ENCODE results near the gene PTER. TPM values are rescaled to one million over a fixed set of nuclear protein-coding genes. Genes with fewer than 3 reads are reported as not detected.

Gene PTER
- total and polyA plus RNA-seq, 5 experiments from 2014 or later, result 12.9 to 21.1 (median 15.0) TPM

DNA sequence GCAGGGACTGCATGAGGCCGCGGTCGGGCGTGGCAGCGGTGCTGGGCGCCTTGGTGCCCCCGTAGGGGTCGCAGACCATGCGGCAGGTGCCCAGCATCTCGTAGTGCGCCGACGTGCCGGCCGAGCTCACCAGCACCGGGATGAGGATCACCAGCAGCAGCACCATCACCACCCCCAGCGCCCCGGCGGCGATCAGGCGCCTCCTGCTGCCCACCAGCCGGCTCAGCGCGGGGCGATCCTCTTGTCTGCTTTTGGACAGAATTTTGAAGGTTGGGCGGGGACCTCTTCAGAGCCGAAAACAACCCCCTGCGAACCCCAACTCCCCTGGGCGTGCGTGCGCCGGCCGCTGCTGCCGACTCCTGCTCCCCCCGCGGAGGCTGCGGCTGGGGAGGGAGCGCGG, 84.1 kb downstream of the PTER start:
- H3K9me3 Mint-ChIP-seq, result peaks cover 0 to 4% (median 0%) of the 10 kb centered on the region in 9 donors
- H3K4me3 Mint-ChIP-seq, result peak overlapping the region in 5 of 10 donors; percentile 19 to 88 (median 34)
- H3K27me3 Mint-ChIP-seq, result peaks cover 28 to 45% (median 40%) of the 10 kb centered on the region in 5 donors
- H3K27ac Mint-ChIP-seq, result no peak overlapping the region
- H3K36me3 Mint-ChIP-seq, result peaks cover 2 to 7% (median 6%) of the 10 kb centered on the region in 3 donors
- POLR2A ChIA-PET, result interaction anchor here (0.6 kb wide), 1 partner anchor 12 kb away, joined by 5 read pairs; no protein-coding TSS in a partner anchor
- H3K4me1 Mint-ChIP-seq, result peaks cover 5 to 18% (median 11%) of the 10 kb centered on the region in 4 donors
- ATAC-seq (peak; percentile 29 to 49), DNase-seq (peak in 1 of 10 donors; percentile 16)

DNA sequence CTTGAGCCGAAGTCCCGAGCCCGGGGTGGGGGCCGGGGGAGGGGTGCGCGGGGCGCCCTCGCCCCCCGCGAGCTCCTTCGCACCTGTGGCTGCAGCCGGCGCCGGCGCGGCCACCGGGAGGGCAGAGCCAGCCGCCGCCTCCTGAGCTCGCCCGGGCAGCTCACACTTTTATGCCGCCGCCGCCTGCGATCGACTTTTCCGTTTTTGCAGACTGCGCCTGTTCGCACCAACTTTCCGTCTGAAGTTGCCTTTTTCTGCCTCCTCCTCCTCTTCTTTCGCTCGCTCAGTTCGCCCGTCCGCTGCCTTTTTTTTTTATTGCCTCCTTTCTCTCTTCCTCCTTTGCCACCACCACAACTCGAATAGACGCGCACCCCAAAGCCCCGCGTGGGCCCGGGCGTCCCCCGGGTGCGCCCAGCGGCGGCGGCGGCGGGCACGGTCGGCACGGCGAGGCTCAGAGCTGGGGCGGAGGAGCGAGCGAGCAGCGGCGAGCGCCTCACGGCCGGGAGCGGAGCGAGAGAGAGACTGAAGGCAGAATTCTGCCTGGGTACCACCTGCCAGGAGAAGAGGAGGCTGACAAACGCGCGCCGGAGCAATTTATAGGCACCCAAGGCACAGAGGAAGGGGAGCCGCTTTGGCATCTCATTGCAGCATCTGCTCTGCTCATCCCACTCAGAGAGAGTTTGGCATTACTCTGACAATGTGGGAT, 84.7 kb downstream of the PTER start, which contains the start of gene C1QL3:
TSS of gene C1QL3 (minus strand) at position 569 of the 706 bp plus-strand sequence. CDS start 814 bp downstream, outside the sequence.
- Mint-ChIP-seq H3K4me3 (peak within 1 kb of the TSS; percentile 64 to 96 (median 85)), H3K27me3 (peaks cover 28 to 45% (median 41%) of the 10 kb centered on the region in 5 donors), H3K27ac (peak within 1 kb of the TSS in 2 of 10 donors; percentile 29 to 63), H3K36me3 (peaks cover 2 to 7% (median 6%) of the 10 kb centered on the region in 3 donors), H3K9me3 (peaks cover 0 to 4% (median 0%) of the 10 kb centered on the region in 9 donors), H3K4me1 (peaks cover 5 to 18% (median 11%) of the 10 kb centered on the region in 4 donors)
- POLR2A ChIA-PET, result interaction anchor here (0.6 kb wide), 1 partner anchor 11 kb away, joined by 5 read pairs; no protein-coding TSS in a partner anchor
- ATAC-seq (peak; percentile 50 to 59), DNase-seq (peak in 2 of 10 donors; percentile 7 to 9)

DNA sequence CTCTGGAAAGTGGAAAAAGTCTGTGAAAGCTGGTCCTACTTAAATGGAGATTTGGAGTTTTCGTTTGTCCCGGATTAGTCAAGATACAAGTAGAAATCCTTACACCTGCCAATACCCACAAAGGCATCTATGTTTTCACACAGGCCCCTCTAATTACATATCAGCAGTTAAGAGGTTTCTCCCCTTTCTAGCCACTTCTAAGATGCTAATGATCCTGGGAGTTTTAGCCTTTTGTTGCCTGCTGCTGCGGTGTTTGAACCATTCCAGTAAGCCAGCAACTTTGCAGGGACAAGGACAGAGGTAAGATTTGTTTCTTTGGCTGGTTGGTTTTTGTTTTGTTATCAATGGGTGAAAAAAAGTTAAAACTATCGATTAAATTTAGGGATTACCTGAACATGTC, 90.6 kb downstream of the PTER start:
- POLR2A ChIA-PET, result no interaction called here
- Mint-ChIP-seq H3K36me3 (peaks cover 2 to 5% (median 3%) of the 10 kb centered on the region in 3 donors), H3K9me3 (peaks cover 0 to 3% (median 0%) of the 10 kb centered on the region in 9 donors), H3K4me3 (no peak overlapping the region), H3K27me3 (peaks cover 15 to 47% (median 39%) of the 10 kb centered on the region in 5 donors), H3K4me1 (peaks cover 0 to 1% (median 0%) of the 10 kb centered on the region in 4 donors), H3K27ac (no peak overlapping the region)
- no peak for DNase-seq
- no peak for ATAC-seq

DNA sequence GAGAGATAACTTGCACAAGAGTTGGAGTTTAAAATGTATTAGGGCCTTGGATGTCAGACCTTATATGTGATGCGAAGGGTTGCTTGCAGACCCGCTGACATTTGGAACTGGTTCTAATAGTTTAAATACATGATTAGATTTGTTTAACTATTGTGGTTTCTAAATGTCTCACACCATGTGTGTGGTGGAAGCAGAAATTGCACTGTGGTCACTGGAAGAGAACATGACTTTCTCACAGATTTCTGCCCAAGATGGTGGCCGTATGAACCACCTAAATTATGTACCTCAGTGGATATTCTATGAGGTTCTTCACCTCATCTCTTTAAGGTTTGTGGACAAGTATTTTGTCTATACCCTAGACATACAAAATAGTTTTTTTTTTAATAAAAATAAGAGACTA, 93.0 kb downstream of the PTER start:
- no peak for ATAC-seq
- Mint-ChIP-seq H3K27me3 (peaks cover 5 to 25% (median 20%) of the 10 kb centered on the region in 5 donors), H3K36me3 (peaks cover 0 to 2% (median 0%) of the 10 kb centered on the region in 3 donors), H3K4me3 (no peak overlapping the region), H3K9me3 (peaks cover 0 to 3% (median 0%) of the 10 kb centered on the region in 9 donors), H3K4me1 (no peaks in the 10 kb centered on the region), H3K27ac (no peak overlapping the region)
- POLR2A ChIA-PET, result no interaction called here
- no peak for DNase-seq

DNA sequence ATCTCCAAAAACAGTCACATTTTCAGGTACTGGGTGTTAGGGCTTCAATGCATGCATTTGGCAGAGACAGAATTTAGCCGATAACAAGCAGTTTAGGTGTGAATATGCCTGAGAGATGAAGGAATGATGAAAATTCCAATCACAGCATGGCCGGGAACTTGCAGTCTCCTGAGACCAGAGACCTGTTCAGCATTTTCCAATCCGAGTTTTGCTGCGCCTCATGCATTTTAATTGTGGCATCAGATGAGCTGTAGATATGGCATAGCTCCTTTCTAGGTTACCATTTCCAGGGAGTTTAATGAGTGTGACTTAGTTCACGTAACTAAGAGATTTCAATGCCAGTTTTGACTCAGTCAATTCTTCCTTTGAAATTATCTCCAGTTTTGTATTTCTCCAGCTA, 99.3 kb downstream of the PTER start:
- no peaks in the 10 kb centered on the region for H3K36me3 Mint-ChIP-seq
- H3K9me3 Mint-ChIP-seq, result peaks cover 0 to 5% (median 0%) of the 10 kb centered on the region in 9 donors
- H3K4me3 Mint-ChIP-seq, result no peak overlapping the region
- POLR2A ChIA-PET, result no interaction called here
- peaks cover 7 to 29% (median 14%) of the 10 kb centered on the region in 5 donors for H3K27me3 Mint-ChIP-seq
- no peaks in the 10 kb centered on the region for H3K4me1 Mint-ChIP-seq
- no peak for ATAC-seq
- DNase-seq, result no peak
- H3K27ac Mint-ChIP-seq, result no peak overlapping the region

DNA sequence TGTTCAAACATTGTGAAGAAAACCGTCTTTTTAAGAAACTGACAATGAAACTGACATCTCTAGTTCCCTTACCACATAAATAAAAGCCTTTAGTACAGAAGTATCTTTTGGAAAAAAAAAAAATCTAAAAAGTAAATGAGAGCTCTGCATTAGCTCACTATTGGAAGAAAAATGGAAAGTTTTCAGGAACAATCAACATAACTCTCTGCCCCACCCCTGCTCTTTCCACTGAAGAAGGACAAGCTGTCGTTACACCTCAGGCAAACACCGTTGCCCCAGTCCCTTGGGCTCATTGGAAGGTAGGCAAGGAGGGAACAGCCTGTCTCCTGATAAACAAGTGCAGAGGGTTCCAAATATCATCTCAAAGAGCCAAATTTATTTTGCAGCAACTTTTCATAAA, 107.3 kb downstream of the PTER start:
- Mint-ChIP-seq H3K36me3 (no peaks in the 10 kb centered on the region), H3K4me3 (no peak overlapping the region), H3K4me1 (peaks cover 0 to 6% (median 2%) of the 10 kb centered on the region in 4 donors), H3K27me3 (peaks cover 12 to 55% (median 29%) of the 10 kb centered on the region in 5 donors), H3K27ac (no peak overlapping the region), H3K9me3 (peaks cover 0 to 2% (median 0%) of the 10 kb centered on the region in 9 donors)
- ATAC-seq (no peak), DNase-seq (no peak)
- POLR2A ChIA-PET, result no interaction called here

DNA sequence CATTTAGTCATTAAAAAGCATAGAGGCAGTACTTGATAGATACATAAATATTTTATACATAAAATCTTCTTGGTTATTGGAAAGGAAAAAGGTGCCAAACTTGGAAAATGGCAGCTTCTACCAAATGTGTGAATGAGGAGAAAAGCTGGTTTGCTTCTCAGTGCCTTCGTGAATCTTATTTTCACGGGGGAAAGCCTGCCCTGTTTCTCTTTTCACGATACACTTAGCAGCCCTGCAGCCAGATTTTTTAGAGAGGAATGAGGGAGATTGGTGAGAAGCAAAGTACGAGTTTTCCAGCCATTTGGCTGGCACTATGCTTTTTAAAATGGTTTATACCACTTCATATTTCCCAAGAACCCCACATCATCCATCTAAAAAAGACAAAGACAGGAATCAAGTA, 107.8 kb downstream of the PTER start:
- POLR2A ChIA-PET, result no interaction called here

DNA sequence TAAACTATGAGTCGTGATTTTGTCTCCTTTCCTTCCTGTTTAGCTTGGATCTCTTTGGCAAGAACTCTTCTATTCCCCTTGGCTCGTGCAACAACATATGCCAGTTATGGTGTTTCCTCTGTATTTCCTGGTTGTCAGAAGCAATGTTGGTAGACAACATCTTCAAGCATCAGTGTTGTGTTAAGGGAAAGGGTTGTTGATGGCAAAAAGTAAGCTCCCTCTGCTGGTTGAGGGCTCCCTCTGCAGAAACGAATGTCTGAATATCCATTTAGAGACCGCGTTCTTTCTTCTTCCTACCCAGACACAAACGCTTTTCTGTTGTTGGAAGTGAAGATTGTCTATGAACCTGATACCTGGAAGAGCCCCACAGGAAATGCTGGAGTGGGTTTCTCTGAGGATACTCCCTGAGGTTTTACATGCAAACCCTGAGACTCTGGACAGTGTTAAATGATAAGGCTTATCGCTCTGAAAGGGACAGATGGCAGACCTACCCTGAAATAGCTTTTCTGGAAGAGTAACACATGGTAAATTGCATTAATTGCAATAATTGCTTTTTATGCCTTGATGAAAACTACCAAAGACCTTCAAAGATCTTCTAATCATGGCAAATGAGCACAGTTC, 108.4 kb downstream of the PTER start:
- peaks cover 8 to 50% (median 21%) of the 10 kb centered on the region in 5 donors for H3K27me3 Mint-ChIP-seq
- ATAC-seq, result no peak

More for the DNA sequence above, 107.8 kb downstream of the PTER start:
- Mint-ChIP-seq H3K4me1 (peaks cover 0 to 6% (median 2%) of the 10 kb centered on the region in 4 donors), H3K27me3 (peaks cover 10 to 55% (median 27%) of the 10 kb centered on the region in 5 donors), H3K27ac (no peak overlapping the region), H3K36me3 (no peaks in the 10 kb centered on the region), H3K9me3 (no peaks in the 10 kb centered on the region), H3K4me3 (no peak overlapping the region)
- no peak for ATAC-seq
- DNase-seq, result no peak

DNA sequence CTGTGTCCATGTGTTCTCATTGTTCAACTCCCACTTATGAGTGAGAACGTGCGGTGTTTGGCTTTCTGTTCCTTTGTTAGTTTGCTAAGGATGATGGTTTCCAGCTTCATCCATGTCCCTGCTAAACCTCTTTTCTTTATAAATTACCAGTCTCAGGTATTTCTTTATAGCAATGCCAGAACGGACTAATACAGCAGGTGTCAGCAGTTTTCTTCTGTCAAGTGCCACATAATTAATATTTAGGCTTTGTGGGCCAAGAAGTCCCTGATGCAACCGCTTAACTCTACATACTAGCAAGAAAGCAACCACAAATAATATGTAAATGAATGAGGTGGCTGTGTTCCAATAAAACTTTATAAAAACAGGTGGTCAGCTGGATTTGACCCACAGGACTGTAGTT, 111.2 kb downstream of the PTER start:
- Mint-ChIP-seq H3K9me3 (peaks cover 0 to 3% (median 0%) of the 10 kb centered on the region in 9 donors), H3K27ac (no peak overlapping the region), H3K36me3 (no peaks in the 10 kb centered on the region), H3K4me3 (no peak overlapping the region), H3K4me1 (peaks cover 0 to 6% (median 2%) of the 10 kb centered on the region in 4 donors), H3K27me3 (peaks cover 6 to 44% (median 10%) of the 10 kb centered on the region in 5 donors)
- POLR2A ChIA-PET, result no interaction called here
- no peak for DNase-seq
- no peak for ATAC-seq

More for the DNA sequence above, 108.4 kb downstream of the PTER start:
- no peak overlapping the region for H3K4me3 Mint-ChIP-seq
- POLR2A ChIA-PET, result no interaction called here
- peaks cover 0 to 6% (median 2%) of the 10 kb centered on the region in 4 donors for H3K4me1 Mint-ChIP-seq
- no peak overlapping the region for H3K27ac Mint-ChIP-seq
- no peaks in the 10 kb centered on the region for H3K36me3 Mint-ChIP-seq
- DNase-seq, result peak in 2 of 10 donors; percentile 10 to 11
- no peaks in the 10 kb centered on the region for H3K9me3 Mint-ChIP-seq

DNA sequence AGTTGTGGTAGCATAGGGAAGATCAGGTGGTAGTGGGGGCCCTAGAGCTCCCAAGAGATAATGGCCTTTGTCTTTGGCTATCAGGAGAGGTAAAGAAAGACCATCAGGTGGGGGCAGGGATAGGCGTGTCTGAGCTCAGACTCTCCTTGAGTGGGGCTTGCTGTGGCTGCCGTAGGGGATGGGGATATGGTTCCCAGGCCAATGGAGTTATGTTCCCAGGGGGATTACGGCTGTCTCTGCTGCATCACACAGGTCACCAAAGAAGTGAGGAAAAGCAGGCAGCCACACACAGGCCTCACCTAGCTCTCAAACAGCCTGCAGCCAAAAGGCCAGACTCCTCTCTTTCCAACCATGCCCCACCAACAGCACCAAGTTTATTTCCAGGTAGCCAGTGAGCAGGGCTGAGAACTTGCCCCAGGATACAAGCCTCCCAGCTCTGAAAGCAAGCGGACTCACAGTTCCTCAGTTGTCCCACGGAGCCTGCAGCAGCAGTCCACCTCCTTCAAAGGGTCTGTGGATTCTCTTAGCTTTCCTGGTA, 122.5 kb downstream of the PTER start:
- POLR2A ChIA-PET, result no interaction called here
- H3K27ac Mint-ChIP-seq, result peak overlapping the region in 1 of 10 donors; percentile 7

DNA sequence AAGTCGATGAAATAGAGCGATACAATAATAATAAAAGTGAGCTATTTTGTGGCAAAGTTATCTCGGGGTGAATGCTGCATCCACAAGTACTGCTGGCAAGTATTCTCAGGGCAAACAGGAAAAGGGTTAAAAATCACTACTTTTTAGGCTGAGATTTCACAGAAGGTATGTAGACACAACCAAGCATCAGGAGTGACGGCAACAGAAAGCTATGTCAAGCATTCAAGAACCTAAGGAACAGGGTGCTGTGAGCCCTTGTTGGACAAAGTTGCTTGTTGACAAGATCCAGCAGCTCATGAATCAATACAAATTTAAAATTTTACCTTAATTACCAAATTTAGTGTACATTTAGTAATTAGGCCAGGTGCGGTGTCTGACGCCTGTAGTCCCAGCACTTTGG, 126.1 kb downstream of the PTER start:
- ATAC-seq, result no peak
- DNase-seq, result no peak
- POLR2A ChIA-PET, result no interaction called here
- no peak overlapping the region for H3K27ac Mint-ChIP-seq
- no peak overlapping the region for H3K4me3 Mint-ChIP-seq
- peaks cover 0 to 11% (median 2%) of the 10 kb centered on the region in 3 donors for H3K36me3 Mint-ChIP-seq
- H3K9me3 Mint-ChIP-seq, result peaks cover 0 to 16% (median 2%) of the 10 kb centered on the region in 9 donors
- H3K27me3 Mint-ChIP-seq, result peaks cover 31 to 46% (median 33%) of the 10 kb centered on the region in 5 donors
- peaks cover 0 to 6% (median 0%) of the 10 kb centered on the region in 4 donors for H3K4me1 Mint-ChIP-seq

More for the DNA sequence above, 122.5 kb downstream of the PTER start:
- ATAC-seq, result no peak
- Mint-ChIP-seq H3K36me3 (peaks cover 0 to 11% (median 2%) of the 10 kb centered on the region in 3 donors), H3K9me3 (peaks cover 0 to 25% (median 10%) of the 10 kb centered on the region in 9 donors), H3K4me1 (no peaks in the 10 kb centered on the region), H3K27me3 (peaks cover 19 to 41% (median 23%) of the 10 kb centered on the region in 5 donors), H3K4me3 (no peak overlapping the region)
- no peak for DNase-seq
